GM18498 (cell line): ENCODE results near the gene B9D1.
"Not testable (repeated sequence)": the region's sequence is repeated elsewhere in the genome, so short reads cannot be mapped to it uniquely, and the experiment has no call there.

Source experiments
- ATAC-seq: cut with Tn5 transposase; IDR thresholded peaks from one replicate; pipeline ENCODE4 v1.9.1; 2021; ENCODE audit warnings: mild to moderate bottlenecking, moderate library complexity; ENCODE audit not compliant: unreplicated experiment

Gene B9D1

GRCh38 chr17:19361326-19361725 is 1.2 kb downstream of the B9D1 start:
- no peak for ATAC-seq

DNA sequence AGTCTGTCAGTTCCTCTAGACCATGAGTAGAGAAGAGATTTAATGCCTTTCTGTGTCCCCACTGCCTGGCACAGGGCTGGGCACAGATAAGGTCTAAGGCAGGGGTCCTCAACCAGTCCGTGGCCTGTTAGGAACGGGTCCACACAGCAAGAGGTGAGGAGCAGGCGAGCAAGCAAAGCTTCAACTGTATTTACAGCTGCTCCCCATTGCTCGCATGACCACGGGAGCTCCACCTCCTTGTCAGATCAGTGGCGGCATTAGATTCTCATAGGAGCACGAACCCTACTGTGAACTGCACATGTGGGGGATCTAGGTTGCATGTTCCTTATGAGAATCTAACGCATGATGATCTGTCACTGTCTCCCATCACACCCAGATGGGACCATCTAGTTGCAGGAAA is 1.8 kb downstream of the B9D1 start:
- no peak for ATAC-seq

DNA sequence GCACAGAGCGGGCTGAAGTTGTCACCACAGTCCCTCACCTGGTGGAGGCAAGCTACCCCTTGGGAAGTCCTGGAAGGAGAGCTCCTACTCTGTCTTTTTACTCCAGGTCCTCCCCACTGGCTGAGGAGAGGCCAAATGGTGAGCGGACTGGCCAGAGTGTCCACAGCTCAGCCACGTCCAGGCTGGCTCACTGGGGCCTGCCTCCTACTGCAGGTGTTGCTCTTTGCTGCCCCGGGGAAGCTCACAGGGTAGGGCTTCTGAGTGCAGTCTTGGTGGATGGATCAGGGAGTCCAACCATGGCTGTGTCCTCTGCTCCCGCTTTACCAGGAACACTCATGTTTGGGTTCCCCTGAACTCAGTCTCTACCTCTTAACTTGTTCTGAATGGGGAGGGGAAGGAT is 2.7 kb downstream of the B9D1 start:
- ATAC-seq, result no peak

DNA sequence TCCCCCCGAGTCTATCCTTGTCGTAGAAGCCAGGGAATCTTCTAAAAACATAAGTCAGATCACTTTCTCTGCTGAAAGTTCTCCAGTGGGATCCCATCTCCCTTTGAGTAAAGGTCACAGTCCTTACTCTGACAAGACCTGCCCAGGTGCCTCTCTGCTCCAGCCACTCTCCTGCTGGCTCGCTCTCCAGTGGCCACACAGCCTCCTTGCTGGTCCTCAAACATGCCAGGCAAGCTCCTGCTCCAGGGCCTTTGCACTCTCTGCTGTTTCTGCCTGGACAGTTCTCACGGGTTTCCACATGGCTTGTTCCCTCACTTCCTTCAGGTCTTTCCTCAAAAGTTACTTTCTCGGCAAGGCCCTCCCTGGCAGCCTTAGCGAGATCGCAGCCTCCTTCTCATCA is 3.4 kb downstream of the B9D1 start:
- no peak for ATAC-seq

GRCh38 chr17:19357761-19358160 is 4.8 kb downstream of the B9D1 start:
- no peak for ATAC-seq

- no peak for ATAC-seq
These were observed 5.2 kb downstream of the B9D1 start for GRCh38 chr17:19357351-19357750.

DNA sequence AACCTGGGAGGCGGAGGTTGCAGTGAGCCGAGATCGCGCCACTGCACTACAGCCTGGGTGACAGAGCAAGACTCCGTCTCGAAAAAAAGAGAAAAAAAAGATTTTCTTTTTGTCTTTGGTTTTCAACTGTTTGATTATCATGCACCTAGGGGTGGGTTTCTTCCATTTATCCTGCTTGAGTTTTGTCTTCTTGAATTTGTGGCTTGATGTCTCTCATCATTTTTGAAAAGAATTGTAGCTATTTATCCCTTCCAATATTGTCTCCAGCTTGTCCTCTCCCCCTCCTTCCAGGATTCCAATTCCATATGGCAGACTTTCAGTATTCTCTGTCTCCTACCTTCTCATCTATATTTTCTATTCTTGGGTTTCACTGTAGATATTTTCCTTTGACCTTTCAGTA is 7.8 kb downstream of the B9D1 start:
- ATAC-seq, result no peak

DNA sequence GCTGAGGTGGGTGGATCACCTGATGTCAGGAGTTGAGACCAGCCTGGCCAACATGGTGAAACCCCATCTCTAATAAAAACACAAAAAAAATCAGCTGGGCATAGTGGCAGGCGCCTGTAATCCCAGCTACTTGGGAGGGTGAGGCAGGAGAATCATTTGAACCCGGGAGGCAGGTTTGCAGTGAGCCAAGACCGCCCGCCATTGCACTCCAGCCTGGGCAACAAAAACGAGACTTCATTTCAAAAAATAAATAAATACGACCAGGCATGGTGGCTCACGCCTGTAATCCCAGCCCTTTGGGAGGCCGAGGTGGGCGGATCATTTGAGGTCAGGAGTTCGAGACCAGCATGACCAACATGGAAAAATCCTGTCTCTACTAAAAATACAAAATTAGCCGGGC is 9.1 kb downstream of the B9D1 start:
- not testable (repeated sequence) for ATAC-seq

GRCh38 chr17:19348806-19349205 is 13.7 kb downstream of the B9D1 start:
- ATAC-seq, result no peak

- no peak for ATAC-seq
These were observed 14.4 kb downstream of the B9D1 start for GRCh38 chr17:19348081-19348650.

DNA sequence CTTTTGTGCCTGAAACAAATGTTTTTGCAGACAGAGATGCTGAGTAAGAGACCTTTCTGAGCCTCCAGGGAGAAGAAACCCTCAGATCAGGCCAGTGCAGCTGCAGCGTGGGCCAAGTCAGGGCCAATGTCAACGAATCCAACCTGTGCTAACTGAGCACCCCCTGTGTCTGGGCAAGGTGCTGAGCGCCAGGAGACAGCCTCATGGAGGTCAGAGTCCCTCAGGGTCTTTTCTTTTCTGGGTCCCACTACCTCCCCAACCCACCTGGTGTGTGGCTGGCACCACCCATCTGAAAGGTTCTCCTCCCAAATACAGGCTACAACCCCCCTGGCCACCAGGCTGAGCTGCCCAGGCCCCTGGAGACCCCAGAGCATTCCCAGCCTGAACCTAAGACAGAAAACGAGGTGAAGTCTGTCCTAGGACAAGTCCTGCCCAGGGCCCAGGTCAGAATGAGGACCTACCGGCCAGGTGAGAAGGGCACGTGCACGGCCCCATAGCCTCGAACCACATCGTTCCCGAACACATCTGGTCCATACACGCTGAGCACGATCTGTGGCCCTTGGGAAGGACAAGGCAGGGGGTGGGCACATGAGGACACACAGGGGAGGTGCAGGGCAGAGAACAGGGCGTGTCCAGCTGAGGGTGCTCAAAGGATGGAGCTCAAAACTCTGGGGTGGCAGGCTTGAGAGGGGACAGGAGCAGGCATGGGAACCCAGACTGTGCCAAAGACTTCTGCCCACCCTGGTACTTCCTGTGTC is 15.0 kb downstream of the B9D1 start:
- ATAC-seq, result no peak

DNA sequence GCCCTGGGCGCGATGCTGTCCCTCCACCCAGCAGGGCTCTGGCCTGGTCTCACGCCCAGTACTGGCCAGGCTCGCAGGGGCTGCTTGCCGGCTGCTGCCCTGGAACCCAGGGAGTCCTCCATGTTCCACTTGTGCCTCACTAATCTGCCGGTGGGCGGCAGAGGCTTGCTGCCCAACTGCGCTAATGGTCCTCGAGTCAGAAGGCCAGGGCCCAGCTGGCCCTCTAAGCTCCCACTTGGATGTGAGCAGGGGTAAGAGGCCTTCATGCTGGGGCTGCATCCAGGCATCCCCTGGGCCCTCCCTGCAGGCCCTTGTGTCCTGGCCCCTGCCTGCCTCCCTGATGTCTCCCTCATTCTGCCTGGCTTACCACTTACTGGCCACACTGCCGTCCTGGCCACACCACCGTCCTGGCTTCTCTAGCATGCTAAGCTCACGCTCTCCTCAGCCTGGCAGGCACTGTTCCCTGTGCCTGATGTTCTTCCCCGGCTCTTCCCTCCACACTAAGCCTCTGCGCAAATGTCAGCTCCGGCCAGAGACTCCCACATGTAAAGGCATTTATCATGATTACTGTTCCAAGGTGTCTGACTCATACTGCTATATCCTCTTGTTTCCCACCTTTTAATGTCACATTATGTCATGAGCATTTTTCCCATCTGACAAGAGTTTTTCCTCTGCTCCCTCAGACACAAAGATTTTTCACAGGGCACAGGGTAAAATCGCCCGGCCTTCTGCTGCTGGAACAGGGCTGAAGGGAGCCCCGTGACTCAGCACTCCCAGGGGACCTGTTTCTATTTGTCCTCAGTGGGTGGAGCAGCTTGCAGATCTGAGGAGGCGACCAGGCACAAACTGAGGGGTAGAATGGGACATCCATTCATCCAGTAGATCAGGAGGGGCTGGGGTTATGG is 15.9 kb downstream of the B9D1 start:
- ATAC-seq, result no peak

GRCh38 chr17:19345486-19346350 is 16.8 kb downstream of the B9D1 start:
- no peak for ATAC-seq

DNA sequence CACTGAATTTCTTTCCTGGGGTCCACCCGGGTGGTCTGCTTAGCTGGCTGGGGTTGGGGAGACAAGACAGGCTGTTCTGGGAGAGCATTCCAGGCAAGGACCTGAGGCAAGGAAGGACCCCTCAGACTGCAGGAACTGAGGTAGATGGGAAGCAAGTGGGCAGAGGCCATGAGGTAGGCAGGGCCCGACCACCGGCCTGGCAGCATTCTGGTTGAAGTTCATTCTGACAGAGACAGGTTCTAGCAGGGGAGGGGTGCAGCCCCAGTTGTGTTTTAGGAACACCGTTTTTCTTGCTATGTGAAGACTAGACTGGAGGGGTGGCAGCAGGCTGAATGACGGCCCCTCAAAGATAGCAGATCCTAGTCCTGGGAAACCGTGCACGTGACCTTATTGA is 17.5 kb downstream of the B9D1 start:
- no peak for ATAC-seq

GRCh38 chr17:19344311-19345066 is 18.0 kb downstream of the B9D1 start:
- no peak for ATAC-seq

- ATAC-seq, result no peak
These were observed 18.8 kb downstream of the B9D1 start for GRCh38 chr17:19343671-19344151.

DNA sequence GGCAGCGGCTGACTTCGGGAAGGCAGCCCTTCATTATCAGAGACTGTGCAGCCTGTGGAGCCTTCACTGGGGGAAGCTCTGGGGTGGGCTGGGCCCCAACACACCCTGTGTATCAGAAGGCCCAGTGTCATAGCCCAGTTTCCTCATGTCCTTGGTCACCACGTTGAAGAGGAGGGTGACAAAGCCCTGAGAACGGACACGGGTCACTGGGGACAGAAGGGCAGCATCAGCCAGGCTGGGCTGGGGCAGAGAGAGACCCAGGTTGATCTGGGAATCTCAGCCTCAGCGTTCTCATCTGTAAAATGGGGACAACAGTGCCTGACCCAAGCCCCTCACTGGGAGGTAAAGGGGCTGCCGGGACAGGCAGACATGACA is 19.3 kb downstream of the B9D1 start:
- no peak for ATAC-seq

DNA sequence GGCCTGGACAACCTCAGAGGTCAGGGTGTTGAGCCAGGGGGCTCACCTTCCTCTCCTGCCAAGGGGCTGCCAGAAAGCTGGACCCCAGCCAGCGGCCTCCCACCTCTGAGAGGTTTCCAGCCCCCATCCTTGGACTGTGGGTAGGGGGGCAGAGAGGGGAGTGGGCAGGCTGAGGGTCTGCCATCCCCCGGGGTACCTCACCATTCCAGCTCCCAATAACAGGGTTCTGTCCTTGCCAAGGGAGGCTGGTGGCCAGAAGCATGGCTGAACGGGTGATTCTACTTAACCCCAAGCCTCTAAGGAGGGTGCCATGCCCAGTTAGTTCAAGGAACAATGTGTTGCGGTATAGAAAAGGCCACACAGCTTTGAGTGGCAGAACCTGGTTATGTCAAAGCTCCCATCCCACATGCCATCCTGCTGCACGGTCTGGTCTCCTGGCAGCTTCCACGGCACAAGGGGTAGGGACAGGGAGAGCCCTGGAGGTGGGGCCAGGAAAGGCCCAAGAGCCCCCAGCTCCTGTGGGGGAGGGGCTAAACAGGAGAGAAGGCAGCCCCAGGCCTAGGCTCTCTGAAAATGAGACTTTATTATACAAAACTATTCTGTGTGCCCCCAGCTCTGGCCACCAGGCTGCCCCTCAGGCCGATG is 19.8 kb downstream of the B9D1 start:
- no peak for ATAC-seq
